Fibroblast of skin of left biceps (primary cell): Measurements from ENCODE around the gene TECTB.

Source experiments
- DNase-seq, 2 experiments: peaks; one replicate each; pipeline ENCODE4 v3.0.0-alpha.2; 2013; ENCODE audit warnings: low read depth in 2 of 2

Gene TECTB

GRCh38 chr10:112308125-112308502 lies 24.9 kb downstream of the TECTB start:
- no peak for DNase-seq

GRCh38 chr10:112311481-112311880 lies 28.3 kb downstream of the TECTB start:
- DNase-seq, result no peak

- no peak for DNase-seq
These were observed 30.0 kb downstream of the TECTB start for GRCh38 chr10:112313234-112313633.

GRCh38 chr10:112313911-112314310 lies 30.7 kb downstream of the TECTB start:
- no peak for DNase-seq

GRCh38 chr10:112314822-112315474 lies 31.7 kb downstream of the TECTB start:
- peak in 1 of 2 experiments; percentile 28 for DNase-seq

GRCh38 chr10:112327678-112328077 lies 44.5 kb downstream of the TECTB start:
- no peak for DNase-seq

GRCh38 chr10:112330162-112330561 lies 47.0 kb downstream of the TECTB start:
- DNase-seq, result no peak

GRCh38 chr10:112330607-112331160 lies 47.5 kb downstream of the TECTB start:
- no peak for DNase-seq

- no peak for DNase-seq
These were observed 48.8 kb downstream of the TECTB start for GRCh38 chr10:112332022-112332421.

GRCh38 chr10:112332509-112333228 lies 49.5 kb downstream of the TECTB start:
- DNase-seq, result no peak

GRCh38 chr10:112333452-112333851 lies 50.3 kb downstream of the TECTB start:
- no peak for DNase-seq

- peak; percentile 24 to 38 for DNase-seq
These were observed 52.1 kb downstream of the TECTB start for GRCh38 chr10:112335111-112335867.

GRCh38 chr10:112335868-112336265 lies 52.7 kb downstream of the TECTB start:
- DNase-seq, result no peak

GRCh38 chr10:112336556-112337201 lies 53.5 kb downstream of the TECTB start:
- no peak for DNase-seq

GRCh38 chr10:112338957-112339356 lies 55.8 kb downstream of the TECTB start:
- no peak for DNase-seq

GRCh38 chr10:112340601-112341000 lies 57.4 kb downstream of the TECTB start:
- no peak for DNase-seq

- DNase-seq, result no peak
These were observed 60.0 kb downstream of the TECTB start for GRCh38 chr10:112343056-112343806.

- DNase-seq, result no peak
These were observed 61.1 kb downstream of the TECTB start for GRCh38 chr10:112344261-112344660.

GRCh38 chr10:112345202-112345601 lies 62.0 kb downstream of the TECTB start:
- no peak for DNase-seq

GRCh38 chr10:112345743-112346142 lies 62.5 kb downstream of the TECTB start:
- DNase-seq, result no peak

GRCh38 chr10:112346774-112347173 lies 63.6 kb downstream of the TECTB start:
- no peak for DNase-seq
